Sigmoid colon (tissue), 7 donors: ENCODE data around the gene WDR26. TPM values are rescaled to one million over a fixed set of nuclear protein-coding genes. Genes with fewer than 3 reads are reported as not detected.
A peak's percentile ranks its signal among the peaks of the same experiment; 100 is the strongest.

Experiments used
- DNase-seq: peaks from one replicate; pipeline ENCODE4 v3.0.0-alpha.2; 2019
- H3K27ac ChIP-seq, 4 donors: fragments of 200-600 bp; sonication (generic); one replicate each; pipeline ENCODE4 v1.5.1; 2016 to 2019; ENCODE audit warnings: mild to moderate bottlenecking in 1 of 4
- H3K27me3 ChIP-seq, 3 donors: fragments of 200-600 bp; sonication (generic); one replicate each; pipeline ENCODE4 v1.5.1; 2019; ENCODE audit warnings: mild to moderate bottlenecking in 1 of 3
- H3K36me3 ChIP-seq, 4 donors: fragments of 200-600 bp; sonication (generic); one replicate each; pipeline ENCODE4 v1.5.1; 2016 to 2019
- H3K4me1 ChIP-seq, 4 donors: fragments of 200-600 bp; sonication (generic); one replicate each; pipeline ENCODE4 v1.5.1; 2017 to 2019
- H3K4me3 ChIP-seq, 4 donors: fragments of 200-600 bp; sonication (generic); one replicate each; pipeline ENCODE4 v1.5.1; 2017 to 2019; ENCODE audit warnings: mild to moderate bottlenecking in 2 of 4, moderate library complexity in 1 of 4
- H3K9me3 ChIP-seq, 4 donors: fragments of 200-600 bp in 3 of 4; sonication (generic) in 3 of 4; one replicate each; pipeline versions ENCODE4 v1.5.1 to v1.6.1; 2013 to 2019
- EP300 ChIP-seq, 4 donors: sonication (generic); formaldehyde crosslinking; IDR thresholded peaks; one replicate each; pipeline ENCODE4 v1.6.1; 2017; ENCODE audit warnings: antibody characterized with exemption in 4 of 4
- POLR2A ChIP-seq, 2 donors: fragments of 450-650 bp; IDR thresholded peaks; one replicate each; pipeline ENCODE4 v1.6.1; 2016; ENCODE audit warnings: antibody characterized with exemption in 2 of 2, mild to moderate bottlenecking in 2 of 2, moderate library complexity in 2 of 2
- POLR2AphosphoS5 ChIP-seq, 4 donors: sonication (generic); formaldehyde crosslinking; IDR thresholded peaks; one replicate each; pipeline ENCODE4 v1.6.1; 2017; ENCODE audit warnings: antibody characterized with exemption in 4 of 4
- WGBS, 2 donors: extraction: QIAGEN DNeasy Blood & Tissue Kit; methylation state at CpG; one replicate each; pipeline ENCODE4 v1.1.7; 2013; 5-methylcytosine and 5-hydroxymethylcytosine counted together
- intact Hi-C: fragments of 100-400 bp; cut with DNase I; formaldehyde crosslinking; loops from one replicate; pipeline ENCODE4 v1.15.1; 2023
- polyA plus RNA-seq, 3 donors: library from polyadenylated mRNA; stranded (reverse); fragments of 200-250 nt; gene quantifications; one replicate each; pipeline ENCODE4 v1.2.3, GENCODE V29; 2013
- total RNA-seq, 4 donors: library from RNA; depleted of rRNA; stranded (reverse); fragments of >200 nt; gene quantifications; one replicate each; pipeline ENCODE4 v1.1.0, GENCODE V29; 2016
- TF ChIP-seq, protein P1 (sequence below), 4 experiments: fragments of 450-650 bp in 3 of 4; fragments of 200-600 bp in 1 of 4; IDR thresholded peaks; one replicate each; pipeline ENCODE4 v1.5.1; 2016 to 2019; ENCODE audit warnings: antibody characterized with exemption in 4 of 4, mild to moderate bottlenecking in 3 of 4, moderate library complexity in 2 of 4
- donor health status: healthy with polysubstance abuse.
- donor health status: Bipolar disorder and iron deficiency.
- donor health status: healthy.

The WDR26 gene
- total and polyA plus RNA-seq, 7 donors: 27.6 to 105 (median 63.3) TPM

DNA sequence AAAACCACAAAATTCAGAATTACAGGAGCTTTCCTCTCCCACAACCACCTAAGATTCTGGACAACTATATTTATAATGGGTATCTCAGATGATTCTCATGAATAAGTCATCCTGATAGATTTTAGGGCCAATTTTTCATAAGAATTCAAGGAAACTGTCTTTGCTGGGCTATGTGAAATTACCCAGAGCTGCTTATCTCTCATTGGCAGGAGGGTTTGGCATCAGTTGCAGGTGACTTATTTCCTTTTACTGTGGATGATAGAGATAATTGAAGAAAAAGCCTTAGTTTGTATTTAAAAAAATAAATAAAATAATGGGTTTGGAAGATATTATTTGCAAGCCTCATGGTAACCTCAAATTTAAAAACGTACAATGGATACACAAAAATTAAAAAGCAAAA is 38.2 kb upstream of the WDR26 start:
- WGBS, 2 donors: 93 to 98% methylated on average over 1 of the region's 1 CpG
- no peaks in the 10 kb centered on the region for H3K4me1 ChIP-seq
- no peak overlapping the region for H3K27ac ChIP-seq
- TF ChIP-seq EP300 (IDR thresholded peaks at IDR 0.05): no peak
- TF ChIP-seq, protein P1, sequence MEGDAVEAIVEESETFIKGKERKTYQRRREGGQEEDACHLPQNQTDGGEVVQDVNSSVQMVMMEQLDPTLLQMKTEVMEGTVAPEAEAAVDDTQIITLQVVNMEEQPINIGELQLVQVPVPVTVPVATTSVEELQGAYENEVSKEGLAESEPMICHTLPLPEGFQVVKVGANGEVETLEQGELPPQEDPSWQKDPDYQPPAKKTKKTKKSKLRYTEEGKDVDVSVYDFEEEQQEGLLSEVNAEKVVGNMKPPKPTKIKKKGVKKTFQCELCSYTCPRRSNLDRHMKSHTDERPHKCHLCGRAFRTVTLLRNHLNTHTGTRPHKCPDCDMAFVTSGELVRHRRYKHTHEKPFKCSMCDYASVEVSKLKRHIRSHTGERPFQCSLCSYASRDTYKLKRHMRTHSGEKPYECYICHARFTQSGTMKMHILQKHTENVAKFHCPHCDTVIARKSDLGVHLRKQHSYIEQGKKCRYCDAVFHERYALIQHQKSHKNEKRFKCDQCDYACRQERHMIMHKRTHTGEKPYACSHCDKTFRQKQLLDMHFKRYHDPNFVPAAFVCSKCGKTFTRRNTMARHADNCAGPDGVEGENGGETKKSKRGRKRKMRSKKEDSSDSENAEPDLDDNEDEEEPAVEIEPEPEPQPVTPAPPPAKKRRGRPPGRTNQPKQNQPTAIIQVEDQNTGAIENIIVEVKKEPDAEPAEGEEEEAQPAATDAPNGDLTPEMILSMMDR (IDR thresholded peaks at IDR 0.05): no peak
- no peak for TF ChIP-seq POLR2AphosphoS5 (IDR thresholded peaks at IDR 0.05)
- no peak for TF ChIP-seq POLR2A (IDR thresholded peaks at IDR 0.05)
- DNase-seq: no peak
- no peaks in the 10 kb centered on the region for H3K36me3 ChIP-seq
- H3K9me3 ChIP-seq: no peaks in the 10 kb centered on the region
- intact Hi-C loops: no loop called here
- no peak overlapping the region for H3K4me3 ChIP-seq
- no peaks in the 10 kb centered on the region for H3K27me3 ChIP-seq

DNA sequence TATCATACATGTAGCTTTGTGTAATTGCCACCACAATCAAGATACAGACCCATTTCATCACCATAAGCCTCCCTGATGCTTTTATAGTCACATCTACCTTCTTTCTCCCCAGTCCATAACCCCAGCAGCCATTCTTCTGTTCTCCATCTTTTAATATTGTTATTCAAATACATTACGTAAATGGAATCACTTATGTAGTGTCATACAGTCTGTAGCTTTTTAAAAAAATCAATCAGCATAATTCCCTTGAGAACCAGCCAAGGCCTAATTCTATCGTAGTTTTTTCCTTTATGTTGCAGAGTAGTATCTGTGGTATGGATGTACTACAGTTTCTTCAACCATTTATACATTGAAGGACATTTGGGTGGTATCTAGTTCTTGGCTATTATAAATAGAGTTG is 31.6 kb upstream of the WDR26 start:
- Histone ChIP-seq H3K4me3 (no peak overlapping the region), H3K4me1 (no peaks in the 10 kb centered on the region), H3K36me3 (no peaks in the 10 kb centered on the region), H3K27ac (no peak overlapping the region), H3K27me3 (no peaks in the 10 kb centered on the region), H3K9me3 (no peaks in the 10 kb centered on the region)
- no peak for DNase-seq
- no peak for TF ChIP-seq POLR2A (IDR thresholded peaks at IDR 0.05)
- TF ChIP-seq POLR2AphosphoS5 (IDR thresholded peaks at IDR 0.05): no peak
- no peak for TF ChIP-seq EP300 (IDR thresholded peaks at IDR 0.05)
- TF ChIP-seq, protein P1 (IDR thresholded peaks at IDR 0.05): no peak
- intact Hi-C loops: no loop called here
- WGBS, 2 donors: 90 to 96% methylated on average over 2 of the region's 2 CpGs

DNA sequence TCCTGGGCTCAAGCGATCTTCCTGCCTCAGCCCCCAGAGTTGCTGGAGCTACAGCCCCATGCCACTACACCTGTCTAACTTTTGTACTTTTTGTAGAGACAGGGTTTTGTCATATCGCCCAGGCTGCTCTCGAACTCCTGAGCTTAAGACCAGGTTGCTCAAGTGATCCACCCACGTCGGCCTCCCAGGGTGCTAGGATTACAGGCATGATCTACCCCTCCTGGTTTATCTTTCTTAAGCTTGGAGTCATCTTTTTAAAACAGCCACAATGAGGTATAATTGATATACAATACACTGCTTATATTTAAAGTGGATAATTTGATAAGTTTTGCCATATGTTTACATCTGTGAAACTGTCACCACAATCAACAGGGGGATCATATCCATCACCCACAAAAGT is 25.4 kb upstream of the WDR26 start:
- Histone ChIP-seq H3K4me1 (peaks cover 0 to 38% (median 24%) of the 10 kb centered on the region in 4 donors), H3K4me3 (no peak overlapping the region), H3K27me3 (no peaks in the 10 kb centered on the region), H3K27ac (peak overlapping the region in 2 of 4 donors; percentile 78 to 80), H3K9me3 (no peaks in the 10 kb centered on the region), H3K36me3 (no peaks in the 10 kb centered on the region)
- TF ChIP-seq, protein P1 (IDR thresholded peaks at IDR 0.05): no peak
- TF ChIP-seq POLR2A (IDR thresholded peaks at IDR 0.05) (no peak), EP300 (IDR thresholded peaks at IDR 0.05) (no peak), POLR2AphosphoS5 (IDR thresholded peaks at IDR 0.05) (no peak)
- intact Hi-C loops: loop anchor here (5.0 to 10.0 kb wide), 2 partner anchors 103 to 275 kb away; partner anchors contain the start of genes CNIH4 and DEGS1
- WGBS, 2 donors: 87 to 88% methylated on average over 5 of the region's 5 CpGs
- no peak for DNase-seq

DNA sequence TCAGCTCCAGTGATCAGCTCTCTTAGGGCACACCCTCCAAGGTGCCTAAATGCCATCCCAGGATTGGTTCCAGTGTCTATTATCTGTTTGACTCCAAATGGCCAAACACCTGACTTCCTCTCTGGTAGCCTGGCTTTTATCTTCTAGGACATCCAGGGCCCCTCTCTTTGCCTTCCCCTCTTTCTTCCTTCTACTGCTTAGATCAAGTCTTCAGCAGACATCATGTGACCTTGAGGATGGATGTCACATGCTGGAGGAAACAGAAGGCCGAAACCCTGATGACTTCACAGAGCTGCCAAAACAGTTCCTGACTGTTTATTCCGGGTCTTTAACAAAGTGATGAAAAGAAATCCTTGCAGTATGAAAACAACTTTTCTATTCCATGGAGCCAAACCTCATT is 24.4 kb upstream of the WDR26 start:
- intact Hi-C loops: loop anchor here (5.0 to 10.0 kb wide), 2 partner anchors 102 to 274 kb away; partner anchors contain the start of genes CNIH4 and DEGS1
- DNase-seq: no peak
- Histone ChIP-seq H3K36me3 (no peaks in the 10 kb centered on the region), H3K4me1 (peaks cover 0 to 45% (median 30%) of the 10 kb centered on the region in 4 donors), H3K27ac (peak overlapping the region; percentile 20 to 80 (median 54)), H3K9me3 (no peaks in the 10 kb centered on the region), H3K27me3 (no peaks in the 10 kb centered on the region), H3K4me3 (no peak overlapping the region)
- 22 to 41% methylated on average over 2 of the region's 2 CpGs for WGBS, 2 donors
- TF ChIP-seq POLR2AphosphoS5 (IDR thresholded peaks at IDR 0.05): no peak
- TF ChIP-seq EP300 (IDR thresholded peaks at IDR 0.05): no peak
- TF ChIP-seq POLR2A (IDR thresholded peaks at IDR 0.05): no peak
- TF ChIP-seq, protein P1 (IDR thresholded peaks at IDR 0.05): no peak

DNA sequence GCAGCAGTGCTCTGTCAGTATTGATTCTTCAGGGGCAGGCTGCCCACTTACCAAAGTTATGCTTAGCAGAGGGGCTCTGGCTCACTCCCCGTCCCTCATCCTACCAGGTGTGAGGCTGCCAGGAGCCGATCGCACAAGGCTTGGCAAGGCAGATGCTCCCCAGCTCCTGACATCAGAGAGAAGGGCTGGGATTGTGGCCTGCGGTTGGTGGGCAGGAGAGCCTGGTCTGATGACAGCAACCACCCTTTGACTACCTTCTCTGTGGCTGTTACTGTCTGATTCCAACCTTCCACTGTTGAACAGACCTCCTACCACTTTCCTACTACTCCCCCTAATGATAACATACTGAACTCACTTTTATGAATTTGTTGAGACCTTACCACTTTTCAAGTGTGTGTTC is 23.7 kb upstream of the WDR26 start:
- TF ChIP-seq EP300 (IDR thresholded peaks at IDR 0.05): no peak
- WGBS, 2 donors: 95 to 97% methylated on average over 4 of the region's 4 CpGs
- no peak for DNase-seq
- peaks cover 0 to 45% (median 30%) of the 10 kb centered on the region in 4 donors for H3K4me1 ChIP-seq
- no peaks in the 10 kb centered on the region for H3K36me3 ChIP-seq
- no peaks in the 10 kb centered on the region for H3K27me3 ChIP-seq
- intact Hi-C loops: loop anchor here (5.0 to 10.0 kb wide), 2 partner anchors 101 to 273 kb away; partner anchors contain the start of genes CNIH4 and DEGS1
- peak overlapping the region; percentile 20 to 80 (median 51) for H3K27ac ChIP-seq
- H3K9me3 ChIP-seq: no peaks in the 10 kb centered on the region
- no peak overlapping the region for H3K4me3 ChIP-seq
